ENCODE data around the gene AVEN. TPM values are rescaled to one million over a fixed set of nuclear protein-coding genes. Genes with fewer than 3 reads are reported as not detected.

Gene AVEN
- total and polyA plus RNA-seq, 9 of the 15 experiments (the other 6 are each of a cell fraction or from before 2014, with no cell fraction given) = 1.5 to 6.4 (median 4.7) TPM

DNA sequence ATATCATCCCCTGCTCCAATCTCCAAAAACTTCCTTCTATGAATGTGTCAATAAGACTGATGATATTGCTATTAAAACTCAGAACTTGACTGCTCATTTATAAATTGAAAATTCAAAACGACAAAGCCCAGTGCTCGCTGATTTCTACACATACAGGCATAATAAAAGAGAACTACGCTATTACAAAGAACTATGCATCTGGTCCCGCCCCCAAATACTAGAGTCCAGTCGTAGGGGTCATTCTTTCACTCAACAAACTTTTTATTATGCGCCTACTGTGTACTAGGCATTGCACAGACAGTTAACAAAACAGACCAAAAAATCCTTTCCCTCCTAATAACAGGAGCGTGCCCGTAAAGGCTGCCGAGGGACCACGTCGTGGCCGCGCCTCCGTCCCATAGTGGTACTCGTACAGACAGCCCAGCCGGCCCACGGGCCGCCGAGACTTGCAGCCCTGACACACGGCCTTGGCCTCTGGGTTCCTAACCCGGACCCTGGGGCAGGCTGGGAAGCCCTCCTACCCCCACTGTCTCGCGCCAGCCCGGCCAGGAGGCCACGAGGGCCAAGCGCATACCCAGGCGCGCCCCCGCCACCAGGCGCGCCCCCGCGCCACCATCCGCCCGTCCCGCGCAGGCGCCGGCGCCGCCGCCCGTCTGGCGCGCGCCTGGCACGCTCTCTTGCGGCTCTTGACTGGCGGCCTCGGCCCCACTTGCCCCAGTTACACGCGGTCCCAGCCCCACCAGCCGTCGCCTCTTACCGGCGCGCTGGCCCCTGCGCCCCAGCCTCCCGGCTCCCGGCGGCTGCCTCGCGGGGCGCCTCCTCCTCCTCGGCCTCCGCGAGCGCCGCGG, 757 bp downstream of the AVEN start (continued):
- TF ChIP-seq, protein P1, sequence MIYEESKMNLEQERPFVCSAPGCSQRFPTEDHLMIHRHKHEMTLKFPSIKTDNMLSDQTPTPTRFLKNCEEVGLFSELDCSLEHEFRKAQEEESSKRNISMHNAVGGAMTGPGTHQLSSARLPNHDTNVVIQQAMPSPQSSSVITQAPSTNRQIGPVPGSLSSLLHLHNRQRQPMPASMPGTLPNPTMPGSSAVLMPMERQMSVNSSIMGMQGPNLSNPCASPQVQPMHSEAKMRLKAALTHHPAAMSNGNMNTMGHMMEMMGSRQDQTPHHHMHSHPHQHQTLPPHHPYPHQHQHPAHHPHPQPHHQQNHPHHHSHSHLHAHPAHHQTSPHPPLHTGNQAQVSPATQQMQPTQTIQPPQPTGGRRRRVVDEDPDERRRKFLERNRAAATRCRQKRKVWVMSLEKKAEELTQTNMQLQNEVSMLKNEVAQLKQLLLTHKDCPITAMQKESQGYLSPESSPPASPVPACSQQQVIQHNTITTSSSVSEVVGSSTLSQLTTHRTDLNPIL (CRISPR knock-in tag; IDR thresholded peaks at IDR 0.05) = no peak
- TF ChIP-seq SUPT5H (IDR thresholded peaks at IDR 0.05) = no peak
- TF ChIP-seq HMGN3 (IDR thresholded peaks at IDR 0.05; ENCODE audit: borderline replicate concordance, extremely low read depth, insufficient read length, low read depth, low read length) = no peak
- peak; percentile 93 for TF ChIP-seq NRF1 (conservative IDR thresholded peaks at IDR 0.05 in 1 of 2, IDR thresholded peaks at IDR 0.05 in 1 of 2)
- peak; percentile 84 for TF ChIP-seq CXXC5 (CRISPR knock-in tag; IDR thresholded peaks at IDR 0.05)
- TF ChIP-seq NFYB (IDR thresholded peaks at IDR 0.05; ENCODE audit: extremely low read depth, insufficient read length) = no peak
- TF ChIP-seq ZNF431 (CRISPR knock-in tag; IDR thresholded peaks at IDR 0.05) = peak; percentile 72; the same call in 1 of the 2 replicates
- TF ChIP-seq TRIM28 (IDR thresholded peaks at IDR 0.05) = no peak
